Measurements from ENCODE around the gene ARHGAP19.

ARHGAP19 gene

DNA sequence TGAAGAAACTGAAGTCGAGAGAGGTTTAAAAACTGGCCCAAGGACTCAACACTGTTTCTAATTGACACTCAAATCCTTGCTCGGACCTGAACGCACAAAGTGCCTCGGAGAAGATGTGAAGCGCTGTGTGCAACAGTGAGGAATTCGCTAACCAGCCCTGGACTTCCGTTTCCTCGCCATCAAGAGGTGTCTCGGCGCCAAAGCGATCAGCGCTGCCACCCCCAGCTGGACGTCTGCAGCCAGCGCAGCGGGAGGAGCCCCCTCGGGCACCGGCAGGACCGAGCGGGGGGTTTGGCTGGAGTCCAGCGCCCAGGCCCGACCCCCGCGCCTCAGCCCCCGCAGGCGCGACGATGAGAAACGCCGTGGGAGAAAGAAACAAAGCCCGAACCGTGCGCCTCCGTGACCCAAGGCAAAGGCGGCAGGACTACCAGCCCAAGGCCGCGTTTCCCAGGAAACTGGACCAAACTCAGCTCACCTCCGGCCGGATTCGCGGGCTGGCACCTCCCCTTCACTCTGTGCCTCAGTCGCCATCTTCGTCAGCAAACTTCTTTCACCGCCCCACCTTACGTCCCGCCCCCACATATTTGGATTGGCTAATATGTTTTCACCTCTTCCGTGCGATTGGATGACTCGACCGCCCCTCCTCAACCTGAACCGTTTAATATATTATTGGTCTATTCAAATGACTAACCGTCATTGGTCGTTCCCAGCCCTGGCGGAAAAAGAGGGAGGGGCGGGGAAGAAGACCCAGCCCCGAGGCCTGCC is at the start of gene ARHGAP19:
ARHGAP19 (minus strand) TSS at position 541 of the 765 bp plus-strand sequence; CDS start at position 531, 10 bp downstream.
- peak; percentile 87 for DNase-seq

DNA sequence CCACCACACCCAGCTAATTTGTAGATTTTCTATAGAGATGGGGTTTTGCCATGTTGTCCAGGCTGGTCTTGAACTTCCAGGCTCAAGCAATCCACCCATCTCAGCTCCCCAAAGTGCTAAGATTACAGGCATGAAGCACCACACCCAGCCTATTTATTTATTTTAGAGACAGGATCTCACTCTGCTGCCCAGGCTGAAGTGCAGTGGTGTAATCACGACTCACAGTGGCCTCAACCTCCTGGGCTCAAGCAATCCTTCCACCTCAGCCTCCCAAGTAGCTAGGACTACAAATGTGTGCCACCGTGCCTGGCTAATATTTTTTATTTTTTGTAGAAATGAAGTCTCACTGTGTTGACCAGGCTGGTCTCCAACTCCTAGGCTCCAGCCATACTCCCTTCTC is 49.0 kb upstream of the ARHGAP19 start:
- no peak for DNase-seq

DNA sequence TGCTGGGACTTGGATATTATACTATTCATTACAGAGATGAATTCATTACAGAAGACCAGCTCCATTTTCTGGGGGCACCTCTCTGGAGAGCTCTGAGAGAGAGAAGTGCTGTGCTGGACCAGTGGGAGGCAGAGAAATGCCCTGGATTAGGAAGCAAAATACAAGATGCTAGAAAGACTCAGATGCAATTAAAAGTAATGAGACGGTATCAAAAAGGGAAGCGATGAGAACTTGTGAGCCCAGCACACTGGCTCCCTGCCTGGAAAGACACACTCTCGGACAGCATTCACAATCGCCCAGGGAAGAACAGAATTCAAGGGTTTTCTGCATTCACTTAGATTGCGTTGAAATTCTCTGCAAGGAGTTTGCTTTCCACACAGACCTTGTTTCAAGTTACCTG is 45.6 kb upstream of the ARHGAP19 start:
- DNase-seq = no peak

DNA sequence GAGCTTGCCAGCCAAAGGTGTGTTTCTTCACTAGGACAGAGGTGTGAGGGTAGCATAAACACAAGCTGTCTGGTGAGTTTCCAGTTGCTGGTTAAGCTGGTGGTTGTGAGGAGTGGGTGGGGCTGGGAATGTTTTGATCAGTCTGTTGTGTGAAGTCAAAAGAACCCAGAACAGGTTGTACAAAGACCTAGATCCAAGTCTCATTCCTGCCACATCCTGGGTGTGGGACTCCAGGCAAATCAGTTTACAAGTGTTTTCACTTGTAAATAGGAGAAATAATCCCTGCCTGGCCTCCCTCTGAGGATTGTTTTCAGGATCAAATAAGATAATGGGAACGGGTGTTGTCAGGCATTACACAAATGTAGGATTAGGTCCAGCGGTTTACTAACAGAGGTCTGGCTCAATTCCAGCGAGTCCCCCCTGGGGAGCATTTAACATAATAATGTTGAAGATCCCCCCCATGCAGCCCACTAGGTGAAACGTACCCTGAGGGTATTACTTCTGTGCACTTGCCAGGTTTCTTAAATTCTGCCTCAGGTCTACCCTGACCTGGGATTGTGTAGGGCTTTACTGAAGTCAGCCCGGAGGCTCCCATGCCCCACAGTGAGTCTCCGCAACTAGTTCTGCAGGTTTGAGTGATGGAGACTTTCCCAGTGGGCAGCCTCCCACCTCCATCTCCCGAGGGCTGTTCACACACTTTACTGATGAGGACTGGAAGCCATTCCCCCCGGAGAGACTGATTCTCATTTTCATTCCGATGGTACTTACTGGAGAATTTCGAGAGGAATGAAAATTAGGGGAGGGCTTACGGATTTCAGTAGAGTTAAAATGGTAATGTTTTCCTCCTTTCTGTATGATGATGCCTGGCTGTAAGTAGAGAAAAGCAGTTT is 44.8 kb upstream of the ARHGAP19 start:
- DNase-seq = peak; percentile 12

DNA sequence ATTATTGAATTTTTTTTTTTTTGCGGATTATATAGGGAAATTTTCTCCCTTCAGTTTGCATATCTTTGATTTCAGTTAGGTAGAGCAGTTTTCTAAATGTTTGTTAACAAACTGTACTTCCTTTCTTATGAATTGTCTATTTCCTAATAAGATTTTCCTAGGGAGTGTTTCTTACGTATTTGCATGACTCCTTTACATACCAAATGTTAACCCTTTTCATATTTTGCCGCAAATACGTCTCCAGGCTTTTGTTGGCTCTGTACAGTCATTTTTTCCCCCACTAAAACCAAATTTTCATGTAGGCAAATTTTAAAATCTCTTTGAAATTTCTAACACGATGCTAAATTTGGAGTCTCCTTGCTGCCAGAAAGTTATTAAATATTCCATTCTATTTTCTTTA is 44.0 kb upstream of the ARHGAP19 start:
- DNase-seq = no peak

DNA sequence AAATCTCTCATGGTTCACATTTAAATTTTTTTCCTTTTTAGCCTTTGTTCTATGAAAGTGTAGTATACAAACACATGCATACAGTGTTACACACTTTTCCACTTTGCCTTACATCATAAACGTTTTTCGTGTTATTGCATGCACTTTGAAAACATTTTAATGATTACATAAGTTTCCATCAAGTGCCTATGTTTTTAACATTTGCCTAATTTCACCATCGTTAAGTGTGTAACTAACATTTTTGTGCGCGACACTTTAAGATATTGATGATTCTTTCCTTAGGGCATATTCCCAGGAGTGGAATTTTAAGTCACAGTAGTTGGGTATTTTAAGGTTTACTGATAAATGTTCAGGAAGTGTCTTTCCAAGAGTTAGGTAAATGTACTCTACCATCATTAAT is 43.6 kb upstream of the ARHGAP19 start:
- no peak for DNase-seq

DNA sequence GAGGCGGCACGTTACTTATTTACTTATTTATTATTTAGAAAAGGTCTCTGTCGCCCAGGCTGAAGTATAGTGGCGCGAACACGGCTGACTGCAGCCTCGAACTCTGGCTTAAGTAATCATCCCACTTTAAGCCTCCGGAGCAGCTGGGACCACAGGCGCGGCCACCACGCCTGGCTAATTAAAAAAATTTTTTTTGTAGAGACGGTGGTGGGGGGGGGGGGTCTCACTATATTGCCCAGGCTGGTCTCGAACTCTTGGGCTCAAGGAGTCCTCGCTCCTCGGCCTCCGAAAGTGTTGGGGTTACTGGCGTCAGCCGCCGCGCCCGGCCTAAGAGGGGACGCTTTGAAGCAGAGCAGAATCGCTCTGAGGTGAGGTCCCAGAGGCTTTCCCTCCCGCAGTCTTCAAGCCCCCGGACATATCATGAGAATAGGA is 42.8 kb upstream of the ARHGAP19 start:
- DNase-seq = no peak

DNA sequence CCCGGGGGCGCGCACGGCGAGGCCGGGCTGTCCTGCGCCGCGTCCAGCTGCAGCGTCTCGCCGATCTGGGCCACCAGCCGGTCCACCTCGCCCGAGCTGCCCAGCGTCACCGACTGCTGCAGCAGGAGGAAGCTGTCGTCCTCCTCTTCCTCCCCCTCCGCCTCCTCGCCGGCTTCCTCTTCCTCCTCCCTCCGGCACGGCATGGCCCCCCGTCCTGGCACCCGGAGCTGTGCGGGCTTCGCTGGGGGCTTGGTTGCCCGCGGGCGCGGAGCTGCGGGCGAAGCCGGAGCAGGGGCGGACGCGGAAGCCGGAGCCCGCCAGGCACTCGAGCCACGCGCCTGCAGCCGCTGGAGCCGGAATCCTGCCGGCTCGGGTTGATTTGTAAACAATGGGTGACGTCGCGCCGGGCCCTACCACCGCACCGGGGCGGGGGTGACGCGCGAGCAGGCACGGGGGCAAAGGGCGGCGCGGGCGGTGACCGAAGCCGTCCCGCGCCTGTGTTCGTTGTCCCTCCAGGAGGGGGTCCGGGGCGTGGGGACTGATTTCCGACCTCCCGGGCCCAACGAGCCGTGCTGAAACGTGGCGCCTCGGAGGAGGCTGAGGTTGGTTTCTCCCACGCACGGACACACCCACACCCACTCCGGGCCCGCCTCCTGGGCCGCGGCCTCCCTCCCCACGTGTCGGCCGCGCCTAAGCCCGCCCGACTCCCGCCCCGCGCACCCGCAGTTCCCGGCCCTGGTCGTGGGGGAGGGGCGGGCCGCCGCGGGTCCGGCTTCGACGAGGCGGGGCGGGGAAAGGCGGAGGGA is 42.1 kb upstream of the ARHGAP19 start, which contains the start of gene FRAT2:
FRAT2 (minus strand) TSS at position 360 of the 806 bp plus-strand sequence; CDS start at position 203, 157 bp downstream.
- peak; percentile 43 for DNase-seq

DNA sequence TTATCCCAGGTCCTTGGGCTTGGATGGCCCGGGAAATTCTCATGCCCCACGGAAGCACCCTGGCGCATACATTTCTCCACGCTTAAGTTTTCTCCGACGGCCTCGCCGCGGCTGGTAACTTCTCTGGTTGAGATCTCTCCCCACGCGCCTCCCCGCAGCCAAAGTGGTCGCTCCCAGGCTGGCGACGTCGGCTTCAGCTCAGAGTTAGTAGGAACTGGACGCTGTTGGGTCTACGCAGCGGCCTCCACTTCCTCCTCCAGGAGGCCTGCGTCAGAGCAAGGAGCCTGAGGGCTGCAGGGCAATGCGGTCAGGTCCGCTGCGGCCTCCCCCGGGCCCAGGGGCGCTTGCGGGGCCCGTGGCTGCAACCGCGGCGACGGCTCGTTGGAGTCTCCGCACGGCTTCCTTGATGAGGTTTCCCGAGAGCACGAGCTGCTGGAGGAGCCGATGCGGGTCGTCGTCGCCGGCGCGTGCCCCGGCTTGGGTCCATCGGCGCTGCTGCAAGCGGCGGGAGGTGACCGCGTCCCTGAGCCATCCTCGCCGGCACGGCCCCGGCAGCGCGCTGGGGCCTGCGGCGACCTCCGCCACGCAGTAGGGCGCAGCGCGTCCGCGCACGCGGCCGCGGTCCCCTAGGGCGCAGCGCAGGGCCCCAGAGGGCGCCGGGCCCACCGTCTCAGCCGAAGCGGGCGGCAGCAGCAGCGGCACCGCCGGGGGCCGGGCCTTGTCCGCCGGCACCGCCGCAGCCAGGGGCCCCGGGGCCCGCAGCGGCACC is 41.3 kb upstream of the ARHGAP19 start:
- no peak for DNase-seq

- DNase-seq = peak; percentile 8
These were observed 40.8 kb upstream of the ARHGAP19 start for GRCh38 chr10:97333351-97333600.

GRCh38 chr10:97332591-97333350 is 40.3 kb upstream of the ARHGAP19 start:
- no peak for DNase-seq

DNA sequence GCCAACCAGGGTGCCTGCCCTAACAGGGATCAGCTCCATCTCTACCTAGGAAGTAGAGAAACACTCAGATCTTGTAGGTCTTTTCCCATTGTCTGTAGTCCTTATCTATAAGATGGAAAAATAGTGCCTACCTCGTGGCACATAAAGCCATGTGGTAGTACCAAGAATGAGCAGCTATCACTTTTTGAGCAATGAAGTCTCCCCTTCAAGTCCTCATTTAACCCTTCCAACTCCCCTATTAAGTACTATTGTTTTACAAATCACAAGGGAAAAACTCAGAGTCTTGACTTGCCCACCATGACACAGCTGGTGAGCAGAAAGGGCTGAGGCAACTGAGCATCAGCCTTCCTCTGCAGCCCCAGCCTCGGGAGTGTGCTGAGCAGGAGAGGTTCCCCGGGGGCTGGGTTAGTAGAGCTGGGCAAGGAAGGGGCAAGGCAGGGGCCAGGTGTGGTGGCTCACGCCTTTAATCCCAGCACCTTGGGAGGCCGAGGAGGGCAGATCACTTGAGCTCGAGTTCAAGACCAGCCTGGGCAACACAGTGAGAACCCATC is 38.8 kb upstream of the ARHGAP19 start:
- no peak for DNase-seq

DNA sequence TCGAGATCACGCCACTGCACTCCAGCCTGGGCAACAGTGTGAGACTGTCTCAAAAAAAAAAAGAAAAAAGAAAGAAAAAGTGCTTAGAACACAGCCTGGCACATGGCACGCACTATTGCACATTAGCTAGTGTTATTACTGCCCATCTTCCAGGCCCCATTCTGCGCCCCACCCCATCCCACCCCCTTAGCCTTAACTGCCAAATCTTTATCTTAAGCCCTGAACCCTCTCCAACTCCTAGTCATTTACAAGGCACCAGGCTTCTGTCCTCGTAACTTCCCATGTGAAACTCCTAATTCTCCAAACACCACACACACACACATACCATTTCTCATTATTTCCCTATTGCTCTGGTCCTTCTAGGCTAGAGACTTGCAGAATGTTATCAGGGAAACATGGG is 37.3 kb upstream of the ARHGAP19 start:
- DNase-seq = no peak

DNA sequence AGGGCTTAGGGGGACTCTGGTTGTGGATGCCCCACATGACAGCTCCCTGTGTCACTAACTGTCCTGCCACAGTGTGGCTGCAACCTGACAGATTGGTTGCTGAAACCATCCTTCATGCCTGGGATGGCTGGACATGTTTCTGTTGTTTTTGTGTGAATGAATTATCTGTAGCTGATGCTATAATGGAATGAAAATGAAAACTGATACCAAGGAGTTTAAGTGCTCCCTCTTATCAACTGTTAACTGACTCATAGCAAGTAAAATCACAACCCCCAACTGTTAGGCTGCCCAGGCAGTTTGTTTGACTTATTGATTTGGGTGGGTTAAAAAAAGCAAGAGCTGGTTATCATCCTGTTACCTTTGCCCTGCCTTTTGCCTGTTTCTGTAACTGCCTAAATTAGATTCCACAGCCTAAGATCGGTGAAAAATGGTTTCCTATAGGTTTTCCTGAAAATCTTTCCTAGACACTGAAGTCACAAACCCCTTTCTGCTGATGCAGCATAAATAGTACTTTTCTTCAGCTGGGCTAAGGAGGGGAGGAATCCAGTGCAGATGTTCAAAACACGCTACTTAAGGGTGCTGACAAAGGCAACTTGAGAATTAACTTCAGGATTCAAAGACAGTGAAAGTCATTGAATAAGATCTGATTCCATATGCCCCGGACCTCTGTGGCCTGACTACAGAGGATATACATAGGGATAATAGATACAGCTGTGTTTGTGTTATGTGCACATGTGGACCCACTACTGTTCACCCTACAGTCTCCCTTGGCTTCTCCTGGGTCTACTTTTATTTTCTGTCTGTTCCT is 36.4 kb upstream of the ARHGAP19 start:
- DNase-seq = no peak

- DNase-seq = no peak
These were observed 35.2 kb upstream of the ARHGAP19 start for GRCh38 chr10:97327348-97328294.

DNA sequence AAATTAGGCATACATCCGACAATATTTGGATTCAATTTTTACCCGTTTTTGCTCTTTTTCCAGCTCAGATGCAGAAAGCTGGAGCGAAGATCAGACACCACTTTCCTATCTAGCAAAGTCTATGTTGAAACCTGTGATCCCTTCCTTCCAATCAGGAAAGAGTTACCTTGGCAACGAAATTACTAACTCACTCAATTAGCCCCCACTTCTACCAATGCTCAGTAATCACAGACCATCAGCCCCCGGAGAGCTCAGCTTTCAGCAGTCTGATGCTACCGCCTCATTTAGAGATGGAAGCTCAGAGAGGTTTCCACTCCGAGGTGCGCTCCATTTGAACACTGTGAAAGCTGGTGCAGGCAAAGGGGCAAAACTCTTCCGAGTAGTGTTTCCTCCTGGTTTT is 33.3 kb upstream of the ARHGAP19 start:
- DNase-seq = no peak

DNA sequence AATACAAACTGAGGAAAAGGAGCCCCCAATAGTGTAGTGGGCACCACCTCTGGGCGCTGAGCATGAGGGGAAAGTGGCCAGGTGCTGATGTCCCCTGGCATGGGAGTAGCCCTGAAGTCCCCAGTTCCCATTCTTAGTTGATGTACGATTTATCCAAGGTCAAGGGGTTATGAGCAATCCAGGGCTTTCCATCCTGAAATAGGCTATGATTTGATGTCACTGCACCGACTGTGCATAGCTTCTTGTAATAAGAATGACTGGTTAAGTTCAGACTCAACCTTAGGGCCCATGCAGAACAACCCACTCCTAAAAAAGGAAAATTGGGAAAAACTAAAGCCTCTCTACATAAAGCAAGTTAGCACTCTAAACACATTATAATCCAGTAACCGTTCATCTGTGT is 31.1 kb upstream of the ARHGAP19 start:
- DNase-seq = no peak

DNA sequence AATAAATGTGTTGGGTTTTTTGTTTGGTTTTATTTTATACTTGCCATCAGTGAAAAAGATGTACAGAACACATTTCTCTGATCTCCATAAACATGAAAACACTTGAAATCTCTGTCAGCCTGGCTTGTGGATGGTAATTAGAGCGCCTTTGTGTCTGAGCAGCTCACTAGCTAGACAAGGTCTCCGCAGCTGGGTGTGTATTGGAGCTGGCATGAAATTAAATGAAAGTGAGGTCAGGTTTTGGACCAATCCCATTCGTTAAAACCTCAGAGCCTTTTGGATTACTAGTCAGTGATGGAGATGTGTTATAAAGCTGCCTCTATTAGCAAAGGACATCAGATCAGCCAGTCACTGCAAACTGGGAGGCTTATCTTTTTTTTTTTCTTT is 29.4 kb upstream of the ARHGAP19 start:
- DNase-seq = peak; percentile 62

Data from DMS79 (cell line).